Measurements from ENCODE around the gene PTPRG. TPM values are rescaled to one million over a fixed set of nuclear protein-coding genes. Genes with fewer than 3 reads are reported as not detected.

The PTPRG gene
- total RNA-seq, 6 experiments from 2014 or later: 11.7 to 27.8 (median 14.7) TPM

- WGBS (ENCODE audit: insufficient coverage, low coverage, low lambda C conversion rate, missing lambda C conversion rate): 67% methylated on average over 1 of the region's 3 CpGs
- H3K9me3 ChIP-seq: no peaks in the 10 kb centered on the region
- H3K4me1 ChIP-seq: peaks cover 0 to 21% (median 0%) of the 10 kb centered on the region in 4 donors
- TF ChIP-seq POLR2A (IDR thresholded peaks at IDR 0.05): no peak
- TF ChIP-seq, protein P1, sequence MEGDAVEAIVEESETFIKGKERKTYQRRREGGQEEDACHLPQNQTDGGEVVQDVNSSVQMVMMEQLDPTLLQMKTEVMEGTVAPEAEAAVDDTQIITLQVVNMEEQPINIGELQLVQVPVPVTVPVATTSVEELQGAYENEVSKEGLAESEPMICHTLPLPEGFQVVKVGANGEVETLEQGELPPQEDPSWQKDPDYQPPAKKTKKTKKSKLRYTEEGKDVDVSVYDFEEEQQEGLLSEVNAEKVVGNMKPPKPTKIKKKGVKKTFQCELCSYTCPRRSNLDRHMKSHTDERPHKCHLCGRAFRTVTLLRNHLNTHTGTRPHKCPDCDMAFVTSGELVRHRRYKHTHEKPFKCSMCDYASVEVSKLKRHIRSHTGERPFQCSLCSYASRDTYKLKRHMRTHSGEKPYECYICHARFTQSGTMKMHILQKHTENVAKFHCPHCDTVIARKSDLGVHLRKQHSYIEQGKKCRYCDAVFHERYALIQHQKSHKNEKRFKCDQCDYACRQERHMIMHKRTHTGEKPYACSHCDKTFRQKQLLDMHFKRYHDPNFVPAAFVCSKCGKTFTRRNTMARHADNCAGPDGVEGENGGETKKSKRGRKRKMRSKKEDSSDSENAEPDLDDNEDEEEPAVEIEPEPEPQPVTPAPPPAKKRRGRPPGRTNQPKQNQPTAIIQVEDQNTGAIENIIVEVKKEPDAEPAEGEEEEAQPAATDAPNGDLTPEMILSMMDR (IDR thresholded peaks at IDR 0.05): no peak
- no peaks in the 10 kb centered on the region for H3K27me3 ChIP-seq
- ATAC-seq (peak; percentile 49 to 90 (median 71)), DNase-seq (no peak)
- H3K4me3 ChIP-seq: no peak overlapping the region
- intact Hi-C loops (cut with DNase I): no loop called here
- no peak overlapping the region for H3K27ac ChIP-seq
- no peaks in the 10 kb centered on the region for H3K36me3 ChIP-seq
Measured at GRCh38 chr3:61686228-61686648, 124.9 kb downstream of the PTPRG start.

DNA sequence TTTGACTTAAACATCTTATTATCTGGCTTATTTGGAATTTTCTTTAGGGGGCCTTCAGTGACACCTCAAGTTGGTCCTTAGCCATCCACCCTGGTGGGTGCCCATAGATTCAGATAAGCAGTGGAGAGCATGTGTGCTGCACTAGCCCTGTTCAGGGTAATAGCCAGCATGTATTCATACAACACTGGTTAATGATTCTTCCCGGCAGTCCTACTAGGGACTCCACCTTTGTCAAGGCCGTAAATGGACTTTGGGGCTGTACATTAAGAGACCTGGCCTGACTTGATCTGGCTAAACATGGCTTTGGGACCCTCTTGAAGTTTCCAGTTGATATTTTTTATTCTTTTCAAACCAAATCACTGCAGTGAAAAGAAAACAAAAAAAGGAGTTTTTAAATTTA lies 125.8 kb downstream of the PTPRG start:
- no peak for TF ChIP-seq POLR2A (IDR thresholded peaks at IDR 0.05)
- TF ChIP-seq, protein P1 (IDR thresholded peaks at IDR 0.05): no peak
- intact Hi-C loops (cut with DNase I): no loop called here
- 82% methylated on average over 2 of the region's 2 CpGs for WGBS (ENCODE audit: insufficient coverage, low coverage, low lambda C conversion rate, missing lambda C conversion rate)
- H3K4me1 ChIP-seq: peaks cover 0 to 21% (median 0%) of the 10 kb centered on the region in 4 donors
- H3K36me3 ChIP-seq: no peaks in the 10 kb centered on the region
- H3K4me3 ChIP-seq: no peak overlapping the region
- peak in 1 of 4 donors; percentile 13 for ATAC-seq
- H3K9me3 ChIP-seq: no peaks in the 10 kb centered on the region
- no peaks in the 10 kb centered on the region for H3K27me3 ChIP-seq
- no peak overlapping the region for H3K27ac ChIP-seq
- DNase-seq: no peak

- Histone ChIP-seq H3K27ac (no peak overlapping the region), H3K9me3 (no peaks in the 10 kb centered on the region), H3K4me1 (peaks cover 0 to 21% (median 0%) of the 10 kb centered on the region in 4 donors), H3K27me3 (no peaks in the 10 kb centered on the region), H3K4me3 (no peak overlapping the region), H3K36me3 (no peaks in the 10 kb centered on the region)
- intact Hi-C loops (cut with DNase I): no loop called here
- 64% methylated on average over 5 of the region's 5 CpGs for WGBS (ENCODE audit: insufficient coverage, low coverage, low lambda C conversion rate, missing lambda C conversion rate)
- TF ChIP-seq POLR2A (IDR thresholded peaks at IDR 0.05): no peak
- TF ChIP-seq, protein P1 (IDR thresholded peaks at IDR 0.05): no peak
- ATAC-seq (peak in 3 of 4 donors; percentile 47 to 64 (median 61)), DNase-seq (no peak)
Measured at GRCh38 chr3:61687663-61688306, 126.4 kb downstream of the PTPRG start.

DNA sequence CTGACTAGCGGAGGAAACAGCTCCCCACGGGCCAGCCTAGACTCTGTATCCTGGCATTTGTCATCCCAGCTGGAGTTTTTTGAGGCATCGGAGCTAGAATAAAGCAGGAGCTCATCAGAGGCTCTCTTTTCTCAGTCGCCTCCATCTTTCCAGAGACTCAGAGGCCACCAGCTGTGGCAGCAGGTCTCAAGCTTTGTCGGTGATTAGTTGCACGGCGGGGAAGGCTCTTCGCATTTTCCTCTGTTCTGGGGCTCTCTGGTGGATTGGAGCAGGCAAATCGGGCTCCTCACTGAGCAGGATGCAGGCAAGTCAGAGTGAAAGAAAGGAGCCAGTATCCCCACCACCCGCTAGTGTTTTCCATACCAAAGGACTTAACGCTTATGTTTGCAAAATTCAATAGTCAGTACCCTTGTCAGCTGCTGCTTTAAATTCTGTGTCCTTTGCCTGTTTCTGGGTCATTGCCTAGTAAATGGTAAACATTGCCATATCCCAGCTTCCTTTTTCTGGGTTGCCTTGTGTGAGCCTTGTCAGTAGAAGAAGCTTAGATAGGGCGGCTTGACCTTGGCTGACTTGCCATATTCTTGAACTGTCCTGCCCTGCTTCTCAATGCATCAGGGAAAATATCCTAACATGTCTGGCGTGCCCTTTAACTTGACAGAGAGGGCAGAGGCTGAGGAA lies 127.1 kb downstream of the PTPRG start:
- Histone ChIP-seq H3K27me3 (no peaks in the 10 kb centered on the region), H3K27ac (no peak overlapping the region), H3K9me3 (no peaks in the 10 kb centered on the region), H3K36me3 (no peaks in the 10 kb centered on the region), H3K4me3 (no peak overlapping the region), H3K4me1 (peaks cover 0 to 21% (median 0%) of the 10 kb centered on the region in 4 donors)
- no peak for ATAC-seq
- WGBS (ENCODE audit: insufficient coverage, low coverage, low lambda C conversion rate, missing lambda C conversion rate): 68% methylated on average over 9 of the region's 13 CpGs
- TF ChIP-seq, protein P1 (IDR thresholded peaks at IDR 0.05): no peak
- intact Hi-C loops (cut with DNase I): no loop called here
- DNase-seq: no peak

Measured in right lobe of liver (tissue), 6 donors.